NCI-H2196 treated with DMSO at 0.1 percent for 48 hours (cell line): Measurements from ENCODE around the gene MRTFB.

Experiments used
- DNase-seq: peaks from one replicate; lab custom pipeline; 2025; ENCODE audit not compliant: unreplicated experiment; lab: John Stamatoyannopoulos, UW

The MRTFB gene

GRCh38 chr16:14306485-14307058 lies 235.5 kb downstream of the MRTFB start:
- no peak for DNase-seq

- no peak for DNase-seq
These were observed 236.0 kb downstream of the MRTFB start for GRCh38 chr16:14307059-14307526.

- no peak for DNase-seq
These were observed 236.6 kb downstream of the MRTFB start for GRCh38 chr16:14307527-14308367.

GRCh38 chr16:14308368-14308723 lies 237.2 kb downstream of the MRTFB start:
- DNase-seq, result no peak

GRCh38 chr16:14309001-14309886 lies 238.1 kb downstream of the MRTFB start:
- no peak for DNase-seq

GRCh38 chr16:14309906-14310305 lies 238.8 kb downstream of the MRTFB start:
- no peak for DNase-seq

- DNase-seq, result no peak
These were observed 239.4 kb downstream of the MRTFB start for GRCh38 chr16:14310519-14310991.

- no peak for DNase-seq
These were observed 243.0 kb downstream of the MRTFB start for GRCh38 chr16:14314116-14314515.

GRCh38 chr16:14315683-14316320 lies 244.7 kb downstream of the MRTFB start:
- DNase-seq, result no peak
